AML-193 (cell line): ENCODE measurements around the gene SFXN5.
"Not testable (repeated sequence)": the region's sequence is repeated elsewhere in the genome, so short reads cannot be mapped to it uniquely, and the experiment has no call there.

Source experiments
- DNase-seq, 2 experiments: peaks; one replicate each; lab custom pipeline; 2025; lab: John Stamatoyannopoulos, UW

SFXN5 gene

DNA sequence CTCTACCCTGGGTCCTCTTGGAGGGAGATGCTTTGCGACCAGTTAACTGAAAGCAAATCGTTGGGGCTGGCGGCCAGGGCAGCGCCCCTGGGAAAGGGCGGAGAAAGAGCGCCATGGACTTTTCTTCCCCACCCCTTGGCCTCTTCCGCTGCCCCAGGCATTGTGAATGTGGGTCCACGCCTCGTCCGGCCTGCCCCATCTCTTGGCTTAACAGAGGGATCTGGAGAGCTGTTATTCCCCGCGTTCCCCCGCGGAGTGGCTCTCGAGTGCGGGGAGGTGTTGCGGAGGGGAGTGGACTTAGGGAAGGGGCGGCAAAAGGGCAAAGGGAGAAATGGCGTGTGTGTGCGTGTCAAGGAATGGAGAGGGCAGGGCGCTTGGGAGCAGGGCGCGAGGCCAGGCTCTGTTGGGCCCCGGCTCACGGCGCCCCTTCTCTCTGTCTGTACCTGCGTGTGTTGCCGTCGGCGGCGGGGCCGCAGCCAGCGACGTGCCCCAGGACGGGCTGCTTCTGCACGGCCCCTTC lies 147.6 kb downstream of the SFXN5 start:
- no peak for DNase-seq

DNA sequence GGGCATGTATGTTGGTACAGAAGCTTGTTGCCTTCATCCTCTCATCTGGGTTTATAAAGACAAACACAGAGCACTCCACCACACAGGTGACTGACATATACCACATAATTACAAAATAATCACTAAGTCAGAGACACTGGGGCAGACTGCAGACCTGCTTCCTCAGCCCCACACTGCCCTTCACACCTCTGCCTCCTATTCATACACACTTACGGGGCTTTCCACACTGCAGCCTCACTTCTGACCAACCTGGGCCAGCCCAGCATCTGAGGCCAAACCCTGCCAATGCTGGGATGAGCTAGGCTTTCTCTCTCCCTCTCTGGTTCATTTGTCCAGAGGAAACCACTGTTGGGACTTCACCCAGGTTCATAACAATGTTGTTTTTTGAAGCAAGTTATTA lies 149.7 kb downstream of the SFXN5 start:
- DNase-seq: no peak

DNA sequence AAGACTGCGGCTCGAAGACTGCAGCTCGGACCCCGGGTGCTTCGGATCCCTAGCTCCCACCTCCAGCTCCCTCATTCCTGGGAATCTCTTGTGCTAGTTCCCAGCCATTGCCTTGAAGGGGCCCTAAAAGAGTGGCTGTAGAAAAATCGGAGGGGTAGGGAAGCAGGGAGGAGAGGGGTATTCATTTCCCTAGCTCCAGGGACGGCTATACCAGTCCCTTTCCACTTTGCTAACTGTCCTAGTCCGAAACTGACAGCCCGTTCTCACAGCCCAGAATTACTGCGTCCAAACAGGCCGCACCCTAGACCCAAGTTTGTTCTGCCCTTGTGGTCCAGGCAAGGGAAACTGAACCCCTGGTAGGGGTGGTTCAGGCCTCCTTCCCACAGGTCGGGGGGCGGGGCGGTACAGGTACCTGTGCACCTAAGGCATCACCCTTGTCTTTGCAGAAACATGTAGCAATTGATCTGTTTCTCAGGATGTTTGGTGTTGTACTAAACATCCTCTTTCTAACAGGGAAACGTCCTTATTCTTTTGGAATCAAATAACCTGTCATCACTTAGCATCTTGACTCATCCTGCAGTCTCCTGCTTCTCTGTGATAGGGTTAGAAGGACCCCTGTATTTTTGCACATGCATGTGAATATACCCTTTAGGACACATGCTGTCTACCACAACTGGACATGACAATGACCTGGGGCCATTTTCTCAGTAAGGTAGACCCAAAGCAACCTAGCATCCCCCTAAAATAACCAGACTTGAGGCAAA lies 150.2 kb downstream of the SFXN5 start:
- no peak for DNase-seq

DNA sequence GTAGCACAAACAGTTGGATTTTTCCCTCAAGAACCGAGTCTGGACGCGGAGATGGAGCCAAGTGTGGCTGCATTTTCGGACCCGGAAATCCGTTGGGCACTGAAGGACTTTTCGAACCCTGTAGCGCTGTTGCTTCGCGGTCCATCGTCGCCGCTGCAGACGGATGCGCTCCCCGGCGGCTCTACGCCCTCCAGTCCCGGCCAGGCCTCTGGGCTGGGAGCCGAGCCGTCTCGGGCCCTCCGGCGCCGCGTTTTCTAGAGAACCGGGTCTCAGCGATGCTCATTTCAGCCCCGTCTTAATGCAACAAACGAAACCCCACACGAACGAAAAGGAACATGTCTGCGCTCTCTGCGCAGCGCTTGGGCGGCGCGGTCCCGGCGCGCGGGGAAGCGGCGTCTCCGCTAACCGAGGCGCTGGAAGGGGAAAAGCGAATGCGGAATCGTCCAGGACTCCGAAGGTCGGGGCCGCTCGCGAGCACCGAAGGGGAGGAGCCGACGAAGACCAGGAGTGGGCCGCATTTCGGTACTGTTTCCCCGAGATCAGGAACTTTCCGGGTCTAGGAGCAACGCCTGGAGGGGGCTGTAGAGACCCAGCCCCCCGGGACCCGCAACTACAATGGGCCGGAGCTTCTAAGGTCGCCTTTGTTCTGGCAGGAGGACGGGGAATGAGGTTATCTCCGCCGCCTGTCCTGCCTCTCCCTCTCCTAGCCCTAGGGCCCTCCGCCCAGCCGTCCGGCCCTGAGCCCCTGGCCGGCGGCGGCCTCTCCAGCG lies 151.0 kb downstream of the SFXN5 start:
- DNase-seq: no peak

DNA sequence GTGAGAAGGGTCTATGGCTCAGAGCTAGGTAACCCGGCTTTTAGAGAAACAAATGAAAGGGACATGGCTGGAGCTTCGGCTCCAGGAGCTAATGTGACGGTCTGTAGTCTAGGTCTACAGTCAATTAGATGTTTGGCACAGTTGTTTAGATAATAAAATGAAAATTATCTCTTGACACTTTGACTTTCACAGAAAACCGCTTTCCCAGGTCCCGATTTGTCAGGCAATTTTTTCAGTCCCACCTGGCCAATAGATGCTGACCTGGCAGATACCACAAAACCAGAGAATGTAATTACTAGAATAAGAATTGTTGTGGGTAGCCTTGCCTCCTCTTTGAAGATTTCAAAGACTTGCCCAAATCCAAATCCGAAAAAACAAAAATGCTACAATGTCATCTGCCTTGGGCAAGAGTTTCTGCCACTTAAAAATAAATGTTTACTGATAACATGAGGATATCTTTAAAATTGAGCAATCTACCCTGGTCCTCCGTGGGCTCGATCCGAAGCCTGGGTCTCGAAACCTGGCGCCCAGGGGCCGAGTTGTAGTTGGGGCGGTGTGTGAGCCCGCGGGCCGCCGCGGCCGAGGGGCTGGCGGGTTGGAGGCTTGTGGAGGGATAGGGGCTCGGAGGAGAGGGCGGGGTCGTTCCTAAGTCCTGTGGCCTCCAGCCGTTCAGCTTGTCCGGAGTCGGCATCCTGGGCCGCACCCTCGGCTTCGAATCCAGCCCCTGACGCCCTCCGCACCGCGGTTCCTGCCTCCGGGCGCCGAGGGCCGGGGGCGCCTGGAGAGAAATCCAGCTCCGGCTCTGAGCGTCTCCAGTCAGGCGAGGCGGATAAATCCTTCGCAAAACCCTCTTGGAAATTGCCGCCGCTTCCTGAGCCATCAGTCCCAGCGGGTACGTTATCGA lies 151.8 kb downstream of the SFXN5 start:
- no peak for DNase-seq

DNA sequence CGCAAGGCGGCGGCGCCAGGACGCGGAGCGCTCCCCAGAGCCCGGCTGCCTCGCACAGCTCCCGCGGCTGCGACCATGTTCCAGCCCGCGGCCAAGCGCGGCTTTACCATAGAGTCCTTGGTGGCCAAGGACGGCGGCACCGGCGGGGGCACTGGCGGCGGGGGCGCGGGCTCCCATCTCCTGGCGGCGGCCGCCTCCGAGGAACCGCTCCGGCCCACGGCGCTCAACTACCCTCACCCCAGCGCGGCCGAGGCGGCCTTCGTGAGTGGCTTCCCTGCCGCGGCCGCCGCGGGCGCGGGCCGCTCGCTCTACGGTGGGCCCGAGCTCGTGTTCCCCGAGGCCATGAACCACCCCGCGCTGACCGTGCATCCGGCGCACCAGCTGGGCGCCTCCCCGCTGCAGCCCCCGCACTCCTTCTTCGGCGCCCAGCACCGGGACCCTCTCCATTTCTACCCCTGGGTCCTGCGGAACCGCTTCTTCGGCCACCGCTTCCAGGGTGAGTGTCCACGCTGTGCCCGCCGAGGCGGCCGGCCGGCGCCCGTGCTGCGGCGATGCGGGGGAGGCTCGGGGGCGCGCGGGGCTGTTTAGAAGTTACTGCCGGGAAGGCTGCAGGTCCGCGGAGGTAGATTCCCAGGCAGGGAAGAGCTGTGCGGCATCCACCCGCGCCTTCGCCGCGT lies 153.5 kb downstream of the SFXN5 start:
- DNase-seq: no peak

DNA sequence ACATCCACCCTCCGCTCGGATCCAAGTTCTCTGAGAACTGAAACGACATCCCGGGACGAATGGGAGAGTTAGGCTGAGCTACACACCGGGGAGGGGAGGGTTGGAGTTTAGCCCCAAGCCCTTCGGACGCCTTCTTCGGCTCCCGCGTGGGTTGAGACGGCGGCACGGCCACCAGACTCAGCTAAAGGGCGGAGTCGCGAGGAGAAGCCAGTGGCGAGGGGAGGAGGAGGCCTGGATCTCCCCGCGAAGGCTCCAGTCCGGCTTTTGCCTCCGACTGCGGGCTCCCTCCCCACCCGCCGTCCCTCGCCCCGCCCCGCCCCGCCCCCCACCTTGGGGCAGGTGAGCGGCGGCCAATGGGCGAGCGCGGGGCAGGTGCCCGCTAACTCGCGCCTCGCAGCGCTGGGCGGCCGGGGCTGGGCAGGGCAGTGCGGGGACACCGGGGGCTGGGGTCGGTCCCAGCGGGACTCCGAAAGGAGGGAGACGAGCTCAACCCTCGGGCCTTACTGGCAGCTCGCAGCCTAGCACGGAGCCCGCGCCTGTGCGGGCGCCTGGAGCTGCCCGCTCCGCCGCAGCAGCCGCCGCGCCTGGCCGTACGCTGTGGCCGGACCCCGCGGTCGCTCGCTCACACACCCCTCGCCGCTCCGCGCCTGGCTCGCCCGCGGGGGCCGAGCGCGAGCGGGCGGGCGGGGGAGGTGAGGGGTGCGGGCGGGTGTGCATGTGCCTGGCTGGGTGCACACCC lies 154.2 kb downstream of the SFXN5 start, which contains the start of gene EMX1:
EMX1 (plus strand) TSS at position 382 of the 739 bp plus-strand sequence; CDS start at position 716, 334 bp downstream.
- no peak for DNase-seq

DNA sequence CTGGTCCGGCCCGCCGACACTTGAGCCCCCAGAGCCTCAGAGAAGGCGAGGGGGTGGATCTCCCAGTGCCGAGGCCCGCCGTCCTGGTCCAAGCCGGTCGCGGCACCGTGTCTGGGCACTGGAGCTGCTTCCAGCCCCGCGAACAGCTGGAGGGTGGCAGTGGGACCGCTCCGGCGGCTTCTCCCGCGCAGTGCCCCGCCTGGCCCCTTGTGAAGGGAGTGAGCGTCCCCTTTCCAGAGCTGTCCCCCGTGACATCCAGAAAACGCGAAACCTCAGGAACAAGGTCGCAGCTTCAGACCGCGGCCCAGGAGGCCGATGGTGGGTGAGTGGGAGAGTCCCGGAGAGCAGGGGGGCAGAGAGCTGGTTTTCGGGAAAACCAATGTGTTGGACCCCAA lies 154.8 kb downstream of the SFXN5 start:
- no peak for DNase-seq

DNA sequence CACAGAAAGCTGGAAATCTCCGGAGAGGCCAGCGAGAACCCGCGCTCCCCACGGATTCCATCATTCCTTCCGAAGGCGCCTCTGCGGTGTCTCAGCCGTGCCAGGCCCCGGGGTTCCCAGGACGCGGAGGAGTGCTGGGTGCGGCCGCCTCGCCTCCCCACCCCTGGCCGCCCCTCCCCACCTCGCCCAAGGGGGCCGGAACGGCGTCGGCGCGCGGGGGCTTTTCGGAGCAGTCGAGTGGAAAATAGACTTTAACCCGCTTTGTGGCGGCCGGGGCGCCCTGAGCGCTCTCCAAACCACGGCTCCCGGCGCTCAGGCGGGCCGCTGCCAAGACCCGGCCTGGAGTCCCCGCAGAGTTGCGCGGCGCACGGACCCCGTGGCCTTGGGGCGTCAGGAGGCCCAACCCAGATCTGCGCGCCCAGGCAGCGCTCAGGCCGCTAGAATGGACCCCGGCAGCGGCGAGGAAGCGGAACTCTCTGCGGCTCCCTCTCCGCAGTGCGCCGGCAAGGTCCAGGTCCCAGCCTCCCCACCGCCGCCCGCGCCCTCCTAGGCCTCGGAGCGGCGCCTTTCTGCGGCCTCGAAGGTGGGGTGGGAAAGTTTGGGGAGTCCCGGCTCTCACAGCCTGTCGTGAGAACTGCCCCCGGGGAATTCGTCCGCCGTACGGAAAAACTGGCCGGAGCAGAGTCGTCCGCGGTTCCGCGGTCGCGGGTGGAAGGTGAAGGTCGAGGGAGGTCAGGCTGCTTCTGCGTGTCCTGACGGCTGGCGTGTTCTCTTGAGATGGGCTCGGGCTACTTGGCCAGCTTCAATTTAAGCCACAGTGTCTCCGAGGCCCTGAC lies 155.4 kb downstream of the SFXN5 start:
- DNase-seq: no peak

DNA sequence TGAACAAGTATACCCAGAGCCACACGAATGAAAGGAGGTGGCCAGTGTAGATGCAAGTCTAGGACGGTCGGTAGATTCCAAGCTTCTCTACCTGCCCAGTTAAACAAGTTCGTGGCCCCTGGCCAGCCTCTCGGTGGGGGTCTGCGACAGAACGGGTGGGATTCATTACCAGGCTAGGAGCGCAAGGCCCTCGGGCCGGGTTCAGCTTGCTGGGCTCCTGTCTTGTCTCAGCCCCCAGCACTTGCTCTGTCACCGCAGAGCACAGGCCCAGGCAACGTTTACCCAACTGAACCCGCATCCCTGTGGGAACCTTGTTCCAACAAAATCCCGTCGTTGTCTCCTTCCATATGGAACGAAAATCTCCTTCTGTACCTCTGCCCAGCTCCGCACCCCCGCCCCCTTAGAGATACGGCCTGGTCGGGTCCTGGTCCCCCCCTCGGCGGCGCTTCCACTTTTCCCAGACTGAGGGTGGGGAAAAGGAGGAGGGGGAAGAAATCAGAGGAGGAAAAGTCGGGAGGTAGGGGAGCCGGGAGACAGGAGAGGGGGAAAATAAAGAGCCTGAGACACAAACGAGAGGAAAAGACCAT lies 156.1 kb downstream of the SFXN5 start:
- no peak for DNase-seq

DNA sequence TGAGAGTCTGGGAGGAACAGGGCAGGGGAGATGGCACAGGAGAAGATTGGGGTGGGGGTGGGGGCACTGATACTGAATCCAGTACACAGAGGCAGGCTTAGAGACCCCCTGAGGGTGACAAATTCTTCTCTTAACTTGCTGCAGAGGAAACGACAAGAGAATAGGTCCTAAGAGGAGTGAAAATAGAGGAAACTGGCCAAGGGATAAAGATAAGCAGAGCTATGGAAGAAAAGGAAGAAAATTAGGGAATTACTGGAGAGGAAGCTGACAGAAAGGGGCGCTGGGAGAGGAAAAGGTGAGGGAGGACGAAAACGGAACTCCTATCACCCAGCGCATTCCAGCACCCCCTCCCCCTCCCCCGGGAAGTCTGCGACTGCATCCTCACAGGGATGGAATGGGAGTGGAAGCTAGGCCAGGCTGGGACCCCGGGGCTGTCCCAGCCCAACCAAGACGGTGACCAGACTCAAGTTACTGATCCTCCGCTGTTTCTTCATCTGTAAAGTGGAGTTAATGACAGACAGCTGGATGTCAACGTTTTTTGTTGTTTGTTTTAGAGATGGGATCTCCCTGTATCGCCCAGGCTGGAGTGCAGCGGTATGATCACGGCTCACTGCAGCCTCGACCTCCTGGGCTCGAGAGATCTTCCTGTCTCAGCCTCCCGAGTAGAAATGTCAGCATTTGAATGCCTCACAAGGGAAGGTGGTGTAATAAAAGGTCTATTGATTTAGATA lies 156.8 kb downstream of the SFXN5 start:
- DNase-seq: no peak

DNA sequence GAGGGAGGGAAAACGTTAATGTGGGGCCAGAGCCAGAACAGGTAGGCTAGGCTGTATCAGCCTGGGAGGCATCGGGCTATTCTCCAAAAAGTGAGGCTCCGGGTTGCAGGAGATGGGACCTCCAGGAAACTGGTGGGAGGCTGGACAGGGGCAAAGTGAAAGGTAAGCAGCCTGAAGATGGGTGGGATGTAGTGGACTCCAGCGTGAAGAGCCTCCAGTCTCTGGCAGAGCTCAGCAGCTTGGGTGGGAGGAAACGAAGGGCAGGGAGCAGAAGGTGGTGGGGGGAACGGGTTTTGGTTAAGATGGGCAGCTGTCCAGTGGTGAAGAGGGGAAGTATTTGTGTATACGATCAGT lies 157.3 kb downstream of the SFXN5 start:
- no peak for DNase-seq

DNA sequence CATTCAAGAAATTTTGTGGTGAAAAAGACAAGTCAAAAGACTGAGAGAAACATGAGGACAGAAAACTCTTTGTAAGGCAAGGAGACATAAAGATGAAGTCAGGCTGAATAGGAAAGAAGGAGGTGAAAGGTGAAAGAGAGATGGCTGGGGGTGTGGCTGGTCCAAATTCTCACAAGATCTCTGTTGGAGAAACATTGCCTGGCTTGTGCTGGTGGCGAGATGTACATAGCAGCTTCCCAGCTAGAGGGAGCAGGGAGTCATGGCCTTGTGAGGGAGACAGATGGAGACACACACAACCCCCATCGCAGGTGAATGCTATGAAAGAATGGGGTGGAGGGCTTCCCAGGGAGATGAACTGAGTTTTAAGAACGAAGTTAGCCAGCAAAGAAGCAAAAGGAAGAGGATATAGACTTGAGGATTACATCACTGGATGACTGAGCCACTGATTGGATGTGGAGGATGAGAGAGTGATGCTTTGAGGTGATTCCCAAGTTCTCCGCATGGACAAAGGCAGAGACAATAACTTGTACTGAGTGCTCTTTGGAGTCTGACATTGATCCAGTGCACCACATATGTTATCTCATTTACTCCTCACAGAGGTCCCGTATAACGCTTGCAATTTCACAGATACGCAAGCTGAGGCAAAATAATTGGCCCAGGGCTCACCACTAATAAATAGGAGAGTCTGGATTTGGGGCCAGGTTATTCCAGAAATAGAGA lies 157.9 kb downstream of the SFXN5 start:
- no peak for DNase-seq

DNA sequence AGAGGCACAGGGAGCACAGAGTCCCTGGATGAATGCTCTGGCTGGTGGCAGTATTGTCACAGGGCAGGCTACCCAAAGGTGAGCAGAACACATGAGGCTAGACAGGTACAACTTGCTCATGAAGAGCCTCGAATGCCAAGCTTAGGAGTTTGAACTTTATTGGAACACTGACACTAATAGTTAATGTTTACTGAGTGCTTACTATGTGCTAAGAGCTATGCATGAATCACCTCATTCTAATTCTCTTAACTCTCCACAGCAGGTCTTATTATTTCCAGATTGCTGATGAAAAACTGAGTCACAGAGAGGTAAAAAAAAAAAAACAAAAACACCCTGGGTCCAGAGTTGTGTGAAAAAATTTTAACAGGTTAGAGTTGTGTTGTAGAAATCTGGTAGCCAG lies 160.3 kb downstream of the SFXN5 start:
- DNase-seq: no peak

DNA sequence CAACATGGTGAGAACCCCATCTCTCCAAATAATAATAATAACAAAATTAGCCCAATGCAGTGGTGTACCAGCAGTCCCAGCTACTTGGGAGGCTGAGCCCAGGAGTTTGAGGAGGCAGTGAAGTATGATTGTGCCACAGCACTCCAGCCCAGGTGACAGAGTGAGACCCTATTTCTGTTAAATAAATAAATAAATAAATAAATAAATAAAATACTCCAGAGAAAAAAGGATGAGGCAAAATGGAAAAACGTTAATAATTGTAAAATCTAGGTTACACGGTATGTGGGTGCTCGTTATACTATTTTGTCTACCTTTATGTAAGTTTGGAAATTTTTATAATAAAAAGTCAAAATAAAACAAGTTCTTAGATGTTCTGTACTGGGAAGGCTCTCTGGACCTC lies 162.8 kb downstream of the SFXN5 start:
- DNase-seq: no peak

DNA sequence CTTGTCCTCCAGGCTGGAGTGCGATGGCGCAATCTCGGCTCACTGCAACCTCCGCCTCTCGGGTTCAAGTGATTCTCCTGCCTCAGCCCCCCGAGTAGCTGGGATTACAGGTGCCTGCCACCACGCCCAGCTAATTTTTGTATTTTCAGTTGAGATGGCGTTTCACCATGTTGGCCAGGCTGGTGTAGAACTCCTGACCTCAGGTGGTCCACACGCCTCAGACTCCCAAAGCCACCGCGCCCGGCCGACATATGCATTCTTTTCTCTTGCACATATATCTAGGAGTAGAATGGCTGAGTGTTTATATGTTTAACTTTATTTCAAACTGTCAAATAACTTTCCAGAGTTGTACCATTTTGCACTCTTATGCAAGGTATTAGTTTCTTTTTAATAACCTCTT lies 164.1 kb downstream of the SFXN5 start:
- DNase-seq: not testable (repeated sequence)

DNA sequence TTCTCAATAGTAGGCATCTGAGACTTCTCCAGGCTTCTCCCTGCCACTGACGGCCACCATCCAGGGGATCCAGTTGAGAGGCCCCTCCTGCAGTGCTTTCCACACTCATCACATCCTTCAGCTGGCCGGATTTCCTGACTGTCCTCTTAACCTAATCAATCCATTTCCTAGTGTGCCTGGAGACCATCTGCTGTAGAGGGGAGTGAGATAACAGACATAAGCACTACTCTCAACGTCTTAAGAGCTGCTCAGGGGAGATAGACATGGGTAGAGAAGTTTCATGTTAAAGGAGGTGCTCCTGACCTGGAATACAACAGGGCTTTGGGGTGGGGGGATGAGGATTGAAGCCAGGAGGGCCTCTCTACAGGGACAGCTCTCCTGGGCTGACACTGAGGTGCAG lies 170.1 kb downstream of the SFXN5 start:
- DNase-seq: no peak

DNA sequence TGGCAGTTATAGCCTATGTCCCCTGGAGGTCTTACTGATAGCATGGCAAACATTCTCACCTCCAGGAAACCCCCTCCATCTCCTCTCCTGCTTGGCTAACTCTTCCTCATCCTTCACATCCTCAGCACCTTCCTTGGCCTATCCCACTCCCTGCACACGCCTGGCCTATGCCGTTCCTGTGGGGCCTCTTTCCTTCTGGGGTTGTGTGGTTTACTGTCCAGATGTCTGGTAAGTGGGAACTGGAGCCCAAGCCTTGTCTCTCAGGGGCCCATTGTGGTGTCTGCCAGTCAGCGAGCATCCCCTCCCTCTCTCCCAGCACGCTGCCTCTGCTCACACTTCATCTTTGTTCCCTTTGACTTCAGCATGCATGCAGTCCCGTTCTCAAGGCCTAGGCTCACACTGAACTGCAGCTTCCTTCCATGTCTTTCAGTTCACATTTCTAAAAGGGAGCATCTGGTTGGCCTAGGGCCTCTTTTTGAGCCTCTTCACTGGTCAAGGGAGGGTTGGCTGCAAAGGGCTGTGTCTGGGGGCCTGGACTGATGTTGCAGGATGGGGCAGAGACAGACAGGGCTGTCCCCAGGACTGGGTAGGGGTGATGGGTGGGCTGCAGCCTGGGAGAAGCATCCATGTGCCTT lies 171.2 kb downstream of the SFXN5 start:
- DNase-seq: no peak
